GM23338 (cell line): ENCODE results near the gene RAB11A. TPM values are rescaled to one million over a fixed set of nuclear protein-coding genes. Genes with fewer than 3 reads are reported as not detected.
"Not testable (repeated sequence)": the region's sequence is repeated elsewhere in the genome, so short reads cannot be mapped to it uniquely, and the experiment has no call there.

ENCODE experiments used
- ATAC-seq: fragments of 200-7000 bp; cut with Tn5 transposase; 3 replicates; pipeline ENCODE4 v1.9.1; 2020
- DNase-seq: peaks from one replicate; pipeline ENCODE4 v3.0.0-alpha.2; 2015; ENCODE audit warnings: low spot score
- H2AFZ ChIP-seq: fragments of 200-600 bp; sonication (generic); 2 replicates; pipeline ENCODE4 v1.8.0; 2016; ENCODE audit warnings: antibody characterized with exemption, mild to moderate bottlenecking, moderate library complexity
- H3F3A ChIP-seq: fragments of 200-600 bp; sonication (generic); replicated peaks from 2 replicates; pipeline ENCODE4 v1.8.0; 2017; ENCODE audit warnings: antibody characterized with exemption, mixed run types, low read depth
- H3K27ac ChIP-seq: fragments of 200-600 bp; sonication (generic); 2 replicates; pipeline ENCODE4 v1.6.1; 2016; ENCODE audit warnings: low read depth
- H3K27me3 ChIP-seq: fragments of 200-600 bp; sonication (generic); 2 replicates; pipeline ENCODE4 v1.8.0; 2016; ENCODE audit warnings: mild to moderate bottlenecking, mixed run types, moderate library complexity; ENCODE audit not compliant: insufficient read depth
- H3K36me3 ChIP-seq: fragments of 200-600 bp; sonication (generic); 2 replicates; pipeline ENCODE4 v1.8.0; 2016; ENCODE audit warnings: mild to moderate bottlenecking; ENCODE audit not compliant: insufficient read depth
- H3K4me1 ChIP-seq: fragments of 200-600 bp; sonication (generic); 2 replicates; pipeline ENCODE4 v1.8.0; 2016; ENCODE audit warnings: mild to moderate bottlenecking, moderate library complexity; ENCODE audit not compliant: insufficient read depth
- H3K4me2 ChIP-seq: fragments of 200-600 bp; sonication (generic); 2 replicates; pipeline ENCODE4 v1.7.1; 2017; ENCODE audit warnings: mixed run types
- H3K4me3 ChIP-seq: fragments of 200-600 bp; sonication (generic); 2 replicates; pipeline ENCODE4 v1.6.1; 2016; ENCODE audit warnings: mixed run types
- H3K79me2 ChIP-seq: fragments of 200-600 bp; sonication (generic); replicated peaks from 2 replicates; pipeline ENCODE4 v1.8.0; 2017; ENCODE audit warnings: mild to moderate bottlenecking; ENCODE audit not compliant: insufficient read depth
- H3K9me2 ChIP-seq: fragments of 200-600 bp; sonication (generic); 2 replicates; pipeline ENCODE4 v1.8.0; 2017; ENCODE audit not compliant: insufficient read depth
- H4K20me1 ChIP-seq: fragments of 200-600 bp; sonication (generic); replicated peaks from 2 replicates; pipeline ENCODE4 v1.8.0; 2017; ENCODE audit warnings: mild to moderate bottlenecking; ENCODE audit not compliant: insufficient read depth
- H3K27ac Mint-ChIP-seq: 2 replicates; pipeline ENCODE4 v1.8.0; 2020; ENCODE audit warnings: inconsistent platforms, mild to moderate bottlenecking, moderate library complexity, mixed read lengths
- H3K27me3 Mint-ChIP-seq: 3 replicates; pipeline ENCODE4 v1.8.0; 2022; ENCODE audit warnings: low read depth, mild to moderate bottlenecking, moderate library complexity, mixed read lengths, inconsistent platforms; ENCODE audit not compliant: insufficient read depth, poor library complexity
- H3K36me3 Mint-ChIP-seq: 3 replicates; pipeline ENCODE4 v1.8.0; 2021; ENCODE audit warnings: low read depth, mild to moderate bottlenecking, inconsistent platforms, moderate library complexity, mixed read lengths
- H3K4me1 Mint-ChIP-seq: 3 replicates; pipeline ENCODE4 v1.8.0; 2020; ENCODE audit warnings: mild to moderate bottlenecking, inconsistent platforms, mixed read lengths
- H3K4me3 Mint-ChIP-seq: 3 replicates; pipeline ENCODE4 v1.8.0; 2021; ENCODE audit warnings: moderate library complexity, mild to moderate bottlenecking, inconsistent platforms, mixed read lengths
- H3K9me3 Mint-ChIP-seq: 3 replicates; pipeline ENCODE4 v1.8.0; 2020; ENCODE audit warnings: moderate library complexity, mild to moderate bottlenecking, inconsistent platforms, mixed read lengths
- EZH2phosphoT487 ChIP-seq: fragments of 200-600 bp; sonication (generic); IDR thresholded peaks from one replicate; pipeline ENCODE4 v1.8.1; 2018; ENCODE audit warnings: antibody characterized with exemption; ENCODE audit not compliant: unreplicated experiment
- JUNB ChIP-seq: IDR thresholded peaks from one replicate; pipeline ENCODE4 v1.6.1; 2016; ENCODE audit warnings: antibody characterized with exemption; ENCODE audit not compliant: unreplicated experiment
- NANOG ChIP-seq: IDR thresholded peaks from 2 replicates; pipeline ENCODE4 v1.6.1; 2016; ENCODE audit warnings: antibody characterized with exemption, borderline replicate concordance
- POLR2AphosphoS5 ChIP-seq: IDR thresholded peaks from 2 replicates; pipeline ENCODE4 v1.6.1; 2016; ENCODE audit warnings: antibody characterized with exemption, low read depth
- ZNF114 ChIP-seq: fragments of 250-450 bp; sonication (Bioruptor Pico); IDR thresholded peaks from 2 replicates; pipeline ENCODE4 v1.5.0; 2020; ENCODE audit warnings: mild to moderate bottlenecking, moderate library complexity
- polyA plus RNA-seq: library from polyadenylated mRNA; unstranded; fragments of >200 nt; fragmentation: Nextera tagmentation; extraction: Ambion mirVana; gene quantifications from 2 replicates; pipeline ENCODE4 v1.2.1, GENCODE V29; 2016
- total RNA-seq: library from RNA; depleted of rRNA; stranded (reverse); fragments of >200 nt; shearing (Covaris generic); gene quantifications from 2 replicates; pipeline ENCODE4 v1.2.3, GENCODE V29; 2014
- TF ChIP-seq, protein P1 (sequence below), 2 experiments: fragments of 200-600 bp in 1 of 2; sonication (generic) in 1 of 2; conservative IDR thresholded peaks; 2 replicates each; pipeline versions ENCODE4 v1.5.1 to v1.6.1; 2016 to 2017; ENCODE audit warnings: antibody characterized with exemption in 2 of 2, low read depth in 2 of 2, mild to moderate bottlenecking in 2 of 2, moderate library complexity in 1 of 2
- TF ChIP-seq, protein P2 (sequence below): IDR thresholded peaks from 2 replicates; pipeline ENCODE4 v1.6.1; 2016; ENCODE audit warnings: antibody characterized with exemption

RAB11A gene
- total and polyA plus RNA-seq, 2 experiments from 2014 or later = 251 to 369 TPM

DNA sequence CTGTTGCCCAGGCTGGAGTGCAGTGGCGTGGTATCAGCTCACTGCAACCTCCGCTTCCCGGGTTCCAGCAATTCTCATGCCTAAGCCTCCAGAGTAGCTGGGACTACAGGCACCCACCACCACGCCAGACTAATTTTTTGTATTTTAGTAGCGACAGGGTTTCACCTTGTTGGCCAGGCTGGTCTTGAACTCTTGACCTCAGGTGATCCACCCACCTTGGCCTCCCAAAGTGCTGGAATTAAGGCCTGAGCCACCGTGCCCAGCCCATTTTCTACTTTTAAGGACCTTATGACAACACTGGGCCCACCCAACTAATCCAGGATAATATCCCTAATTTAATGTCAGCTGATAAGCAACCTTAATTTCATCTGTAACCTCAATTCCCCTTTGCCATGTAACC, 1.4 kb upstream of the RAB11A start:
- Histone ChIP-seq H3K79me2 (peaks cover 32% of the 10 kb centered on the region), H3K4me2 (peak overlapping the region; percentile 94; the same call in 1 of the 2 replicates), H3K4me3 (peak overlapping the region; percentile 92; the same call in 1 of the 2 replicates)
- H3K9me3 Mint-ChIP-seq, H4K20me1 ChIP-seq, H3K36me3 Mint-ChIP-seq, H3K4me1 ChIP-seq, ATAC-seq, DNase-seq, H3K9me2 ChIP-seq, H3K27me3 ChIP-seq, H3F3A ChIP-seq, H3K27ac Mint-ChIP-seq, H3K27ac ChIP-seq, H3K4me1 Mint-ChIP-seq, H2AFZ ChIP-seq, H3K36me3 ChIP-seq: not testable (repeated sequence)
- H3K27me3 Mint-ChIP-seq = peaks cover 13% of the 10 kb centered on the region
- H3K4me3 Mint-ChIP-seq = peak overlapping the region; percentile 99; the same call in 2 of the 3 replicates

DNA sequence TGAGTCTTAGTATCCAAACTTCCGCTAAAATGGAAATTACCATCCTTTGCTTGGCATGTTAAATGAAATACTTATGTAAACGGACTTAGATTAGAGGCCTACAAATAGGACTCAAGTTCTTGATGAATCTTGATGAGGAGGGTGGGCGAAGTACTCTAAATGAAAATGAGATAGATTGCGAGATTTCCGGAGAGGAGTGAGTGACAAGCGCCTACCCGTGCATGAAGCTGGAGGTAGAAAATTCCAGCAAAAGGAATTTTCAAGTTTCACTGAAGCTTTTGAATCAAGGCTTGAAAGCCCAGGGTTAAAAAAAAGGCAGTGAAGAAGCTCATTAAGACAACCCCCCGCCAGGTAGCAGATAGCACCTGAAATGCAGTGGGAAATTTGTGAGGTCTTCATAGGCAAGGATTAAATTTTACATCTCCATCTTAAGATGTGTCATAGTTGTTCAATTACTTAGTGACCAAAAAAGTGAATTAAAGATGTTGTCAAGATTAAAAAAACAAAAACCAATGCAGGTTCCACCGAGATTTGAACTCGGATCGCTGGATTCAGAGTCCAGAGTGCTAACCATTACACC, 655 bp upstream of the RAB11A start:
- no peak overlapping the region for H2AFZ ChIP-seq

DNA sequence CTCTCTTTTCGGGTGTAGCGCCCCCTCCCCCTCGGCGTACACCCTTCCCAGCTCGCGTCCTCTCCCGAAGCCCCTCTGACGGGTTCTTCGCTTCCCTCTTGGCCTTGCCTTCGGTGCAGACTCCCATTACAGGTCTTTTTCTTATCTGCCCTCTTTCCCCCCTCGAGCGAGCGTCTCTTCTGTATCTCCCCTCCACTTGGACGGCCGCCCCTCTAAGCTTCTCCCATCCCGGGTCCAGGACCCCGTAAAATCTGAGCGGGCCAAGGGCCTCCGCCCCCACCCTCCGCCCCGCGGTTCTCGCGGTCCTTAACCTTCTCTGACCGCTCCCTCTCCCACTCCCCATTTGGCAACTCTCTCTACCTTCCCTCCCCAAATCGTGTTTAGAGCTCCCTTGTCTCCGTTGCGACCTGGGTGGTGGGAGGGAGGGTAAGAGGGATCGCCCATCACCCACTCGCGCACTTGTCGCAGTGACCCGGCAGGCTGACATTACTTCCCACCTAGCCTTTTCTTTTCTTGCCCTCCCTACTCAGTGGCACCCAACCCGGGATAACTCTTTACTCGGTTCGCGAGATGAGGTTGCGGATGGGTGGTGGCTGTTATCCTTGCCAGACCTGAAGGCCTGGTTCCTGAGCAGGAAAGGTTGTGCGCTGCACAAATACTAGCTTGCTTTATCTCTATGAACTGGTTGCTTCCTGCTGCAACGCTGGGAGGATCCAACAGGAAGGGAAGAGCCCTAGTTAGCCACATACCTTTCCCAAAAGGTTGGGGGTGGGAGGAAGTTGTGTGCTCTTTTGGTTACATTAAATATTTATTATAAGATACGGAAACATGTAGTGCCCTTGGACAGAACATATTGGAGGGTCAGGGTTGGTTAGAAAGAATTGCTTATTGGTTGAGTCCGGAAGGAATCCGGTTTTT, 922 bp downstream of the RAB11A start:
- Histone ChIP-seq H3F3A (no peaks in the 10 kb centered on the region), H3K36me3 (no peaks in the 10 kb centered on the region; the same call in 1 of the 2 replicates), H4K20me1 (peaks cover 14% of the 10 kb centered on the region), H3K4me1 (peaks cover 7% of the 10 kb centered on the region), H2AFZ (peak overlapping the region; percentile 92), H3K27me3 (no peaks in the 10 kb centered on the region), H3K4me2 (peak overlapping the region; percentile 94), H3K9me2 (no peaks in the 10 kb centered on the region), H3K4me3 (peak overlapping the region; percentile 92), H3K79me2 (peaks cover 55% of the 10 kb centered on the region), H3K27ac (peak overlapping the region; percentile 92)
- DNase-seq = peak; percentile 62
- H3K4me1 Mint-ChIP-seq = peaks cover 9% of the 10 kb centered on the region; the same call in 2 of the 3 replicates
- peak; percentile 66 for ATAC-seq
- H3K27me3 Mint-ChIP-seq = peaks cover 13% of the 10 kb centered on the region
- H3K27ac Mint-ChIP-seq = peak overlapping the region; percentile 99
- H3K9me3 Mint-ChIP-seq = peaks cover 5% of the 10 kb centered on the region; the same call in 2 of the 3 replicates
- peak overlapping the region; percentile 99 for H3K4me3 Mint-ChIP-seq
- peaks cover 8% of the 10 kb centered on the region; the same call in 2 of the 3 replicates for H3K36me3 Mint-ChIP-seq
- TF ChIP-seq ZNF114 (no peak), POLR2AphosphoS5 (no peak; the same call in 1 of the 2 replicates), JUNB (no peak), NANOG (no peak)
- TF ChIP-seq, protein P1, sequence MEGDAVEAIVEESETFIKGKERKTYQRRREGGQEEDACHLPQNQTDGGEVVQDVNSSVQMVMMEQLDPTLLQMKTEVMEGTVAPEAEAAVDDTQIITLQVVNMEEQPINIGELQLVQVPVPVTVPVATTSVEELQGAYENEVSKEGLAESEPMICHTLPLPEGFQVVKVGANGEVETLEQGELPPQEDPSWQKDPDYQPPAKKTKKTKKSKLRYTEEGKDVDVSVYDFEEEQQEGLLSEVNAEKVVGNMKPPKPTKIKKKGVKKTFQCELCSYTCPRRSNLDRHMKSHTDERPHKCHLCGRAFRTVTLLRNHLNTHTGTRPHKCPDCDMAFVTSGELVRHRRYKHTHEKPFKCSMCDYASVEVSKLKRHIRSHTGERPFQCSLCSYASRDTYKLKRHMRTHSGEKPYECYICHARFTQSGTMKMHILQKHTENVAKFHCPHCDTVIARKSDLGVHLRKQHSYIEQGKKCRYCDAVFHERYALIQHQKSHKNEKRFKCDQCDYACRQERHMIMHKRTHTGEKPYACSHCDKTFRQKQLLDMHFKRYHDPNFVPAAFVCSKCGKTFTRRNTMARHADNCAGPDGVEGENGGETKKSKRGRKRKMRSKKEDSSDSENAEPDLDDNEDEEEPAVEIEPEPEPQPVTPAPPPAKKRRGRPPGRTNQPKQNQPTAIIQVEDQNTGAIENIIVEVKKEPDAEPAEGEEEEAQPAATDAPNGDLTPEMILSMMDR (conservative IDR thresholded peaks at IDR 0.05; ENCODE audit: low read depth in 2 of 2) = 0 out of 4 replicates have a peak, but pooled peaks of 1 of the 2 experiments have one; percentile 32

More for the DNA sequence above, 655 bp upstream of the RAB11A start:
- TF ChIP-seq, protein P2, sequence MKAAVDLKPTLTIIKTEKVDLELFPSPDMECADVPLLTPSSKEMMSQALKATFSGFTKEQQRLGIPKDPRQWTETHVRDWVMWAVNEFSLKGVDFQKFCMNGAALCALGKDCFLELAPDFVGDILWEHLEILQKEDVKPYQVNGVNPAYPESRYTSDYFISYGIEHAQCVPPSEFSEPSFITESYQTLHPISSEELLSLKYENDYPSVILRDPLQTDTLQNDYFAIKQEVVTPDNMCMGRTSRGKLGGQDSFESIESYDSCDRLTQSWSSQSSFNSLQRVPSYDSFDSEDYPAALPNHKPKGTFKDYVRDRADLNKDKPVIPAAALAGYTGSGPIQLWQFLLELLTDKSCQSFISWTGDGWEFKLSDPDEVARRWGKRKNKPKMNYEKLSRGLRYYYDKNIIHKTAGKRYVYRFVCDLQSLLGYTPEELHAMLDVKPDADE = no peak
- TF ChIP-seq NANOG (no peak), EZH2phosphoT487 (no peak)
- Histone ChIP-seq H3F3A (no peaks in the 10 kb centered on the region), H3K4me2 (peak overlapping the region; percentile 94), H3K79me2 (peaks cover 40% of the 10 kb centered on the region), H3K27ac (peak overlapping the region; percentile 87), H4K20me1 (peaks cover 5% of the 10 kb centered on the region; the same call in 1 of the 2 replicates), H3K4me1 (peaks cover 7% of the 10 kb centered on the region), H3K36me3 (no peaks in the 10 kb centered on the region), H3K4me3 (peak overlapping the region; percentile 92), H3K9me2 (no peaks in the 10 kb centered on the region), H3K27me3 (no peaks in the 10 kb centered on the region)
- DNase-seq (peak; percentile 48), ATAC-seq (no peak)
- Mint-ChIP-seq H3K9me3 (peaks cover 5% of the 10 kb centered on the region; the same call in 2 of the 3 replicates), H3K27me3 (peaks cover 13% of the 10 kb centered on the region), H3K36me3 (peaks cover 4% of the 10 kb centered on the region; the same call in 2 of the 3 replicates), H3K4me1 (peaks cover 9% of the 10 kb centered on the region; the same call in 2 of the 3 replicates), H3K27ac (peak overlapping the region; percentile 99), H3K4me3 (peak overlapping the region; percentile 99)
